Body of pancreas (tissue), 4 donors: ENCODE results near the gene LMO1. TPM values are rescaled to one million over a fixed set of nuclear protein-coding genes. Genes with fewer than 3 reads are reported as not detected.

Experiments used
- ATAC-seq: fragments of 150-250 bp; one replicate; pipeline ENCODE4 v1.9.1; 2016
- DNase-seq, 4 donors: peaks; one replicate each; pipeline ENCODE4 v3.0.0-alpha.2; 2019
- H3K27ac ChIP-seq, 4 donors: fragments of 200-600 bp; sonication (generic); 1 replicate in 3 of 4; 2 replicates in 1 of 4; pipeline versions ENCODE4 v1.5.1 to v1.6.1; 2016 to 2019; ENCODE audit warnings: mild to moderate bottlenecking in 1 of 4, mixed read lengths in 1 of 4, moderate library complexity in 1 of 4
- H3K27me3 ChIP-seq, 2 donors: fragments of 200-600 bp; sonication (generic); one replicate each; pipeline ENCODE4 v1.6.0; 2016; ENCODE audit warnings: mild to moderate bottlenecking in 1 of 2
- H3K36me3 ChIP-seq, 2 donors: fragments of 200-600 bp; sonication (generic); replicated peaks in 1 of 2; 2 replicates each; pipeline ENCODE4 v1.5.1; 2016; ENCODE audit warnings: low read depth in 2 of 2; ENCODE audit not compliant: insufficient read depth in 1 of 2
- H3K4me1 ChIP-seq: fragments of 200-600 bp; sonication (generic); one replicate; pipeline ENCODE4 v1.6.0; 2016
- H3K4me3 ChIP-seq, 2 donors: fragments of 200-600 bp; sonication (generic); 1 replicate in 1 of 2; 2 replicates in 1 of 2; pipeline ENCODE4 v1.5.1; 2016 to 2019
- H3K9me3 ChIP-seq, 3 donors: fragments of 200-600 bp; sonication (generic); 1 replicate in 2 of 3; 2 replicates in 1 of 3; pipeline ENCODE4 v1.5.1; 2016
- POLR2A ChIP-seq, 3 donors: fragments of 450-650 bp; IDR thresholded peaks; one replicate each; pipeline ENCODE4 v1.6.1; 2016; ENCODE audit warnings: antibody characterized with exemption in 3 of 3, mild to moderate bottlenecking in 2 of 3
- WGBS, 2 donors: methylation state at CpG; one replicate each; pipeline ENCODE4 v1.1.5; 2017; 5-methylcytosine and 5-hydroxymethylcytosine counted together
- intact Hi-C: fragments of 100-400 bp; cut with DNase I; formaldehyde crosslinking; loops from one replicate; pipeline ENCODE4 v1.15.1; 2023
- total RNA-seq, 2 donors: library from RNA; depleted of rRNA; stranded (reverse); fragments of >200 nt; gene quantifications; one replicate each; pipeline ENCODE4 v1.1.0, GENCODE V29; 2016
- TF ChIP-seq, protein P1 (sequence below), 7 experiments: fragments of 450-650 bp in 4 of 7; fragments of 200-600 bp in 3 of 7; sonication (generic) in 3 of 7; IDR thresholded peaks; one replicate each; pipeline ENCODE4 v1.5.1; 2016 to 2019; ENCODE audit warnings: antibody characterized with exemption in 7 of 7

The LMO1 gene
- total RNA-seq, 2 donors from 2014 or later = 0.78 to 1.6 TPM

DNA sequence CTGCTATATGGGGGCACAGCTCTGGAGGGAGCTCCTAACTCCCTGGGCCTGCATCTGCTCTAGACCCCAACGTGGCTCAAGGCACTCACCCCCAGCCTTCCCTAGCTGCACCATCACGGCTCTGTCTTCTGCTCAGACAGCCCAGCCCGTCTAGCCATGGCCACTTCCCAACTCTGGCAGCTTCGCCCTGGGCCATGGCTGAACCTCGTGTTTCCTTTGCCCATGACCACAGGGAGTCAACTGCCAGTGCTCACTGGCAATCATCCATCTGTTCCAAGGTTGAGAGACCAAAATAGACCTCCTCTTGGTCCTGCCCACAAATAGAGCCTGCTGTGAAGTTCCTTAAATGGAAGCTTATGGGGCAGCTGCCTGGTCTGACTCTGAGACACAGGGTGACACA, 5.4 kb downstream of the LMO1 start:
- Histone ChIP-seq H3K9me3 (no peaks in the 10 kb centered on the region), H3K4me3 (no peak overlapping the region), H3K27me3 (peaks cover 0 to 4% of the 10 kb centered on the region in 2 donors), H3K27ac (no peak overlapping the region), H3K4me1 (peaks cover 9% of the 10 kb centered on the region), H3K36me3 (no peaks in the 10 kb centered on the region)
- intact Hi-C loops = no loop called here
- no peak for TF ChIP-seq POLR2A (IDR thresholded peaks at IDR 0.05)
- TF ChIP-seq, protein P1, sequence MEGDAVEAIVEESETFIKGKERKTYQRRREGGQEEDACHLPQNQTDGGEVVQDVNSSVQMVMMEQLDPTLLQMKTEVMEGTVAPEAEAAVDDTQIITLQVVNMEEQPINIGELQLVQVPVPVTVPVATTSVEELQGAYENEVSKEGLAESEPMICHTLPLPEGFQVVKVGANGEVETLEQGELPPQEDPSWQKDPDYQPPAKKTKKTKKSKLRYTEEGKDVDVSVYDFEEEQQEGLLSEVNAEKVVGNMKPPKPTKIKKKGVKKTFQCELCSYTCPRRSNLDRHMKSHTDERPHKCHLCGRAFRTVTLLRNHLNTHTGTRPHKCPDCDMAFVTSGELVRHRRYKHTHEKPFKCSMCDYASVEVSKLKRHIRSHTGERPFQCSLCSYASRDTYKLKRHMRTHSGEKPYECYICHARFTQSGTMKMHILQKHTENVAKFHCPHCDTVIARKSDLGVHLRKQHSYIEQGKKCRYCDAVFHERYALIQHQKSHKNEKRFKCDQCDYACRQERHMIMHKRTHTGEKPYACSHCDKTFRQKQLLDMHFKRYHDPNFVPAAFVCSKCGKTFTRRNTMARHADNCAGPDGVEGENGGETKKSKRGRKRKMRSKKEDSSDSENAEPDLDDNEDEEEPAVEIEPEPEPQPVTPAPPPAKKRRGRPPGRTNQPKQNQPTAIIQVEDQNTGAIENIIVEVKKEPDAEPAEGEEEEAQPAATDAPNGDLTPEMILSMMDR (IDR thresholded peaks at IDR 0.05) = no peak
- ATAC-seq (no peak), DNase-seq (peak in 2 of 4 donors; percentile 6 to 9)
- WGBS, 2 donors = 33 to 64% methylated on average over 4 to 5 of the region's 5 CpGs

DNA sequence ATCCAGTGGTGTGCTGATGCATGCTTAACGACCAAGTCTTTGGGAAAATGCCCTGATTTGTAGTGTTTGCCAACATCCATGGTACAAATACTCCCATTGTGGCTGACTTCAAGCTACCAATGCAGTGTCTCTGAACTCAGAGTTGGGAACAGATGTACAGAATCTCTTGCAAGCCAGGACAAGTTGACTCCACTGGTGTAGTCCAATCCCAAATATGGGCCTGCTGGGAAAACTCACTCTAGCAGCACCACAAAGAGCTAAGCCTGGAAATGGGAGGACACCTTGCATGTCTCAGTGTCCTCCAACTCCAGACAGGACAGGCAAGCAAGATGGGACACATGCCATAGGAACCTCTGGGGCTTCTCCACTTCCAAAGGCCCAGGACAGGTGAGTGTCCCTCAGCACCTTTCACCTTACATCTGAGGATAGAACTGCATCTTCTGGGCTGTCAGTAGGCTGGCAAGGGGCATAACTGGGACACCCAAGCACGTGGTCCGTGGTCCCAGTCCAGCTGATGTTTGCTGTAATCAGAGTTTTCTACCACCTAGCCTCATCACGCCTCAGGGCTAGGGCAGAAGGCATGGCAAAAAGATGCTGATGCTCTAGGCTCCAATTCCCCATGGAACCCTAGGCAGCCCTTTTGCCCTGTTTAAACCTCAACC, 6.5 kb downstream of the LMO1 start:
- DNase-seq = peak in 2 of 4 donors; percentile 2 to 6

DNA sequence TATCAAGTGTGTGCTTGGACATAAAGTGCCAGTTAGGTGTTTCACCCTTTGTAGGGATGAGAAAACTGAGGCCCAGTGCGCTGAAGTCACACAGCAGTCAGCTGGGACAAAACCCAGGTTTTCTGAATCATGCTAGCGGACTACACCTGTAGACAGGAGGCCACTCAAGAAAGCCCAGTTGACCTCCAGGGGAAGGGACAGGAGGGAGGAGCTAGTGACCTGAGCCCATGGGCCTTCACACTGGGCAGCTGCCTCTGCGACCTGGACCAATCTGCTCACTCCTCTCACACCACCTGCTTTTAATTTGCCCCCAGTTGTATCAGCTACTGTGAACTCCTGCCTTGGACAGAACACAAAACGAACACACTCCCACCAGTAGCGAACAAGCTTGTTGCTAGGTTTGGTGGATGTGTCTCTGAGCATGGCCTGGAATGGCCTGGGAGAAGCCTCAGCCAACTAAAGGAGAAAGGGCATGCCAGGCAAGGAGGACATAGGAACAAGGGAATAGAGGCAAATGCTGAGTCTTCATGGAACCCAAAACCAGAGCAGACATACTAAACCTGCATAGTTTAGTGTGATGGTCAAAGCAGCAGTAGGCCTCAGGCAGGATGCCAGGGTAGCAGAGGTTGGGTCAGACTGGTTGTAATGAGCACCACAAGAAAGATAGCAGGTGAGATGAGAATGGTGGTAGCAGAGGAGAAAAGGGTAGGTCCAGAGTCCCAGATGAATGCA, 7.2 kb downstream of the LMO1 start:
- H3K4me1 ChIP-seq = no peaks in the 10 kb centered on the region
- WGBS, 2 donors = 78 to 84% methylated on average over 4 to 5 of the region's 5 CpGs
- intact Hi-C loops = no loop called here
- H3K27ac ChIP-seq = no peak overlapping the region
- no peaks in the 10 kb centered on the region for H3K9me3 ChIP-seq
- TF ChIP-seq, protein P1 (IDR thresholded peaks at IDR 0.05) = no peak
- no peak for TF ChIP-seq POLR2A (IDR thresholded peaks at IDR 0.05)
- H3K27me3 ChIP-seq = no peaks in the 10 kb centered on the region
- no peaks in the 10 kb centered on the region for H3K36me3 ChIP-seq
- ATAC-seq (no peak), DNase-seq (peak in 1 of 4 donors; percentile 1)
- H3K4me3 ChIP-seq = no peak overlapping the region

More for the DNA sequence above, 6.5 kb downstream of the LMO1 start:
- 74 to 80% methylated on average over 1 to 4 of the region's 4 CpGs for WGBS, 2 donors
- H3K4me1 ChIP-seq = peaks cover under 1% of the 10 kb centered on the region
- H3K36me3 ChIP-seq = no peaks in the 10 kb centered on the region
- H3K9me3 ChIP-seq = no peaks in the 10 kb centered on the region
- intact Hi-C loops = no loop called here
- no peak overlapping the region for H3K27ac ChIP-seq
- ATAC-seq = no peak
- no peak overlapping the region for H3K4me3 ChIP-seq
- TF ChIP-seq POLR2A (IDR thresholded peaks at IDR 0.05) = no peak
- TF ChIP-seq, protein P1 (IDR thresholded peaks at IDR 0.05) = no peak
- no peaks in the 10 kb centered on the region for H3K27me3 ChIP-seq

DNA sequence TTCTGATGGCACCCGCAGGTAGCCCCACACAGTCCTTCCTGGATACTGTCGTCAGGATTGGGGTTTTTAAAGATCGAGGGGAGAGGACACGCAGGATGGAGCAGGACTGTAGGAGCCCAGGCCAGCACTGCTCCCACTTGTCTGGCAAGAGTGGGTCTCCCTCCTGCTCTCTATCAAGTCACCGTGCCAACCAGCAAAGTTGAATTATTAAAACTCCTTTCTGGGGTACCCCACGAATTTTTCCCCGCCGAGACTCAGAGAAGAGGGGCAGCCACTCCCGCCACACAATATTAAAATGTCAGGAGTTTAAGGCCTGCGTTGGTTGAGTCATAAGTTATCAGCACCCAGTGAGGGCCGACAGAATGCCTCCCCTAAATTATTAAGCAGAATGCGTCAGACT, 10.1 kb downstream of the LMO1 start:
- TF ChIP-seq, protein P1 (IDR thresholded peaks at IDR 0.05) = no peak
- ATAC-seq = no peak
- H3K36me3 ChIP-seq = no peaks in the 10 kb centered on the region
- peak in 1 of 4 donors; percentile 2 for DNase-seq
- H3K9me3 ChIP-seq = no peaks in the 10 kb centered on the region
- H3K4me1 ChIP-seq = no peaks in the 10 kb centered on the region
- no peak overlapping the region for H3K4me3 ChIP-seq
- no peaks in the 10 kb centered on the region for H3K27me3 ChIP-seq
- WGBS, 2 donors = 76 to 78% methylated on average over 12 of the region's 12 CpGs
- intact Hi-C loops = no loop called here
- H3K27ac ChIP-seq = no peak overlapping the region
